Inferior parietal cortex (tissue), 1 donor: ENCODE measurements around the gene PDE3B.
"Not testable (repeated sequence)": the region's sequence is repeated elsewhere in the genome, so short reads cannot be mapped to it uniquely, and the experiment has no call there.

ENCODE experiments used
- DNase-seq: peaks from one replicate; pipeline ENCODE4 v3.0.0-alpha.2; 2016; ENCODE audit errors: extremely low spot score

Gene PDE3B

GRCh38 chr11:14641801-14642200, 1.8 kb upstream of the PDE3B start:
- DNase-seq, result no peak

- DNase-seq, result no peak
Measured at GRCh38 chr11:14642453-14642852, 1.2 kb upstream of the PDE3B start.

- DNase-seq, result no peak
Measured at GRCh38 chr11:14642873-14643696, 519 bp upstream of the PDE3B start.

- DNase-seq, result no peak
Measured at GRCh38 chr11:14644226-14645014, 816 bp downstream of the PDE3B start.

- no peak for DNase-seq
Measured at GRCh38 chr11:14645015-14645912, 1.7 kb downstream of the PDE3B start.

GRCh38 chr11:14645985-14646900, 2.6 kb downstream of the PDE3B start:
- no peak for DNase-seq

- no peak for DNase-seq
Measured at GRCh38 chr11:14650064-14650463, 6.5 kb downstream of the PDE3B start.

- DNase-seq, result no peak
Measured at GRCh38 chr11:14653090-14653489, 9.5 kb downstream of the PDE3B start.

- no peak for DNase-seq
Measured at GRCh38 chr11:14655435-14655834, 11.8 kb downstream of the PDE3B start.

GRCh38 chr11:14656536-14657457, 13.2 kb downstream of the PDE3B start:
- no peak for DNase-seq

- DNase-seq, result no peak
Measured at GRCh38 chr11:14657841-14658240, 14.2 kb downstream of the PDE3B start.

- not testable (repeated sequence) for DNase-seq
Measured at GRCh38 chr11:14664926-14665325, 21.3 kb downstream of the PDE3B start.

GRCh38 chr11:14667329-14667728, 23.7 kb downstream of the PDE3B start:
- not testable (repeated sequence) for DNase-seq

- DNase-seq, result no peak
Measured at GRCh38 chr11:14668731-14669301, 25.2 kb downstream of the PDE3B start.

- DNase-seq, result no peak
Measured at GRCh38 chr11:14669499-14669898, 25.9 kb downstream of the PDE3B start.

- no peak for DNase-seq
Measured at GRCh38 chr11:14669958-14670357, 26.4 kb downstream of the PDE3B start.

GRCh38 chr11:14672635-14673034, 29.0 kb downstream of the PDE3B start:
- no peak for DNase-seq

- DNase-seq, result no peak
Measured at GRCh38 chr11:14673421-14673820, 29.8 kb downstream of the PDE3B start.

GRCh38 chr11:14673824-14674405, 30.3 kb downstream of the PDE3B start:
- DNase-seq, result no peak
